ENCODE data around the gene CHCHD10. TPM values are rescaled to one million over a fixed set of nuclear protein-coding genes. Genes with fewer than 3 reads are reported as not detected.
A peak's percentile ranks its signal among the peaks of the same experiment; 100 is the strongest.

Gene CHCHD10
- total and polyA plus RNA-seq, 2 of the 13 experiments (the other 11 are each of a cell fraction or from before 2014, with no cell fraction given) = 37.0 to 62.8 TPM

DNA sequence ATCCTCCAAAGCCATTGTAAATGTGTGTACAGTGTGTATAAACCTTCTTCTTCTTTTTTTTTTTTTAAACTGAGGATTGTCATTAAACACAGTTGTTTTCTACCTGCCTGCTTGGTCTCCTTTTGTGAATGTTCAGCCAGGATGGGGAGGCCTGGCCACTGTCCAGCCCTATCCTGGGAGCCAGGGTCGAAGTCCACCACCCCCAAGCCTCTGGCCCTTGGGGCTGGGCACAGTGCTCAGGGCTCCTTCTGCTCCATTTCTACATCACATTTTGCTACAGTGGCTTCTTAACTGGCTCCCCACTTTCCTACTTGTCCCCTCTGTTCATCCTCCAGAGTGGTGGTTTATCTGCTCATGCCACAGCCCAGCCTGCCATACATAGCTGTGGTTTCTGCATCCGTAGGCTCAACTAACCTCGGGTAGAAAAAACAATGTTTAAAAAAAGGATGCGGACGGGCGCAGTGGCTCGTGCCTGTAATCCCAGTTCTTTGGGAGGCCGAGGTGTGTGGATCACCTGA lies 16.5 kb upstream of the CHCHD10 start (continued):
- 0 out of 2 replicates have a peak, but pooled peaks have one; percentile 33 for TF ChIP-seq NCOA2 (CRISPR knock-in tag; IDR thresholded peaks at IDR 0.05)
- TF ChIP-seq DMAP1 (CRISPR knock-in tag; IDR thresholded peaks at IDR 0.05) = 0 out of 2 replicates have a peak, but pooled peaks have one; percentile 52
- TF ChIP-seq ZSCAN30 (CRISPR knock-in tag; IDR thresholded peaks at IDR 0.05) = no peak
- no peak for TF ChIP-seq ZNF264 (CRISPR knock-in tag; IDR thresholded peaks at IDR 0.05)
- TF ChIP-seq ATF7-NPFF (CRISPR knock-in tag; IDR thresholded peaks at IDR 0.05; ENCODE audit: low read depth) = no peak
- no peak for TF ChIP-seq PHF5A (CRISPR knock-in tag; IDR thresholded peaks at IDR 0.05; ENCODE audit: low read depth, unreplicated experiment)
- TF ChIP-seq RXRB (CRISPR knock-in tag; IDR thresholded peaks at IDR 0.05; ENCODE audit: borderline replicate concordance) = peak; percentile 51; the same call in 1 of the 2 replicates
- TF ChIP-seq ELF3 (CRISPR knock-in tag; IDR thresholded peaks at IDR 0.05) = no peak
- TF ChIP-seq, protein P1, sequence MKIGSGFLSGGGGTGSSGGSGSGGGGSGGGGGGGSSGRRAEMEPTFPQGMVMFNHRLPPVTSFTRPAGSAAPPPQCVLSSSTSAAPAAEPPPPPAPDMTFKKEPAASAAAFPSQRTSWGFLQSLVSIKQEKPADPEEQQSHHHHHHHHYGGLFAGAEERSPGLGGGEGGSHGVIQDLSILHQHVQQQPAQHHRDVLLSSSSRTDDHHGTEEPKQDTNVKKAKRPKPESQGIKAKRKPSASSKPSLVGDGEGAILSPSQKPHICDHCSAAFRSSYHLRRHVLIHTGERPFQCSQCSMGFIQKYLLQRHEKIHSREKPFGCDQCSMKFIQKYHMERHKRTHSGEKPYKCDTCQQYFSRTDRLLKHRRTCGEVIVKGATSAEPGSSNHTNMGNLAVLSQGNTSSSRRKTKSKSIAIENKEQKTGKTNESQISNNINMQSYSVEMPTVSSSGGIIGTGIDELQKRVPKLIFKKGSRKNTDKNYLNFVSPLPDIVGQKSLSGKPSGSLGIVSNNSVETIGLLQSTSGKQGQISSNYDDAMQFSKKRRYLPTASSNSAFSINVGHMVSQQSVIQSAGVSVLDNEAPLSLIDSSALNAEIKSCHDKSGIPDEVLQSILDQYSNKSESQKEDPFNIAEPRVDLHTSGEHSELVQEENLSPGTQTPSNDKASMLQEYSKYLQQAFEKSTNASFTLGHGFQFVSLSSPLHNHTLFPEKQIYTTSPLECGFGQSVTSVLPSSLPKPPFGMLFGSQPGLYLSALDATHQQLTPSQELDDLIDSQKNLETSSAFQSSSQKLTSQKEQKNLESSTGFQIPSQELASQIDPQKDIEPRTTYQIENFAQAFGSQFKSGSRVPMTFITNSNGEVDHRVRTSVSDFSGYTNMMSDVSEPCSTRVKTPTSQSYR (CRISPR knock-in tag; IDR thresholded peaks at IDR 0.05; ENCODE audit: borderline replicate concordance) = peak; percentile 66; the same call in 1 of the 2 replicates
- no peak for TF ChIP-seq CENPX (CRISPR knock-in tag; IDR thresholded peaks at IDR 0.05)
- no peak for TF ChIP-seq KLF15 (CRISPR knock-in tag; IDR thresholded peaks at IDR 0.05; ENCODE audit: borderline replicate concordance)
- TF ChIP-seq, protein P2, sequence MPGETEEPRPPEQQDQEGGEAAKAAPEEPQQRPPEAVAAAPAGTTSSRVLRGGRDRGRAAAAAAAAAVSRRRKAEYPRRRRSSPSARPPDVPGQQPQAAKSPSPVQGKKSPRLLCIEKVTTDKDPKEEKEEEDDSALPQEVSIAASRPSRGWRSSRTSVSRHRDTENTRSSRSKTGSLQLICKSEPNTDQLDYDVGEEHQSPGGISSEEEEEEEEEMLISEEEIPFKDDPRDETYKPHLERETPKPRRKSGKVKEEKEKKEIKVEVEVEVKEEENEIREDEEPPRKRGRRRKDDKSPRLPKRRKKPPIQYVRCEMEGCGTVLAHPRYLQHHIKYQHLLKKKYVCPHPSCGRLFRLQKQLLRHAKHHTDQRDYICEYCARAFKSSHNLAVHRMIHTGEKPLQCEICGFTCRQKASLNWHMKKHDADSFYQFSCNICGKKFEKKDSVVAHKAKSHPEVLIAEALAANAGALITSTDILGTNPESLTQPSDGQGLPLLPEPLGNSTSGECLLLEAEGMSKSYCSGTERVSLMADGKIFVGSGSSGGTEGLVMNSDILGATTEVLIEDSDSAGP (CRISPR knock-in tag; IDR thresholded peaks at IDR 0.05; ENCODE audit: borderline replicate concordance) = peak; percentile 53
- TF ChIP-seq, protein P3, sequence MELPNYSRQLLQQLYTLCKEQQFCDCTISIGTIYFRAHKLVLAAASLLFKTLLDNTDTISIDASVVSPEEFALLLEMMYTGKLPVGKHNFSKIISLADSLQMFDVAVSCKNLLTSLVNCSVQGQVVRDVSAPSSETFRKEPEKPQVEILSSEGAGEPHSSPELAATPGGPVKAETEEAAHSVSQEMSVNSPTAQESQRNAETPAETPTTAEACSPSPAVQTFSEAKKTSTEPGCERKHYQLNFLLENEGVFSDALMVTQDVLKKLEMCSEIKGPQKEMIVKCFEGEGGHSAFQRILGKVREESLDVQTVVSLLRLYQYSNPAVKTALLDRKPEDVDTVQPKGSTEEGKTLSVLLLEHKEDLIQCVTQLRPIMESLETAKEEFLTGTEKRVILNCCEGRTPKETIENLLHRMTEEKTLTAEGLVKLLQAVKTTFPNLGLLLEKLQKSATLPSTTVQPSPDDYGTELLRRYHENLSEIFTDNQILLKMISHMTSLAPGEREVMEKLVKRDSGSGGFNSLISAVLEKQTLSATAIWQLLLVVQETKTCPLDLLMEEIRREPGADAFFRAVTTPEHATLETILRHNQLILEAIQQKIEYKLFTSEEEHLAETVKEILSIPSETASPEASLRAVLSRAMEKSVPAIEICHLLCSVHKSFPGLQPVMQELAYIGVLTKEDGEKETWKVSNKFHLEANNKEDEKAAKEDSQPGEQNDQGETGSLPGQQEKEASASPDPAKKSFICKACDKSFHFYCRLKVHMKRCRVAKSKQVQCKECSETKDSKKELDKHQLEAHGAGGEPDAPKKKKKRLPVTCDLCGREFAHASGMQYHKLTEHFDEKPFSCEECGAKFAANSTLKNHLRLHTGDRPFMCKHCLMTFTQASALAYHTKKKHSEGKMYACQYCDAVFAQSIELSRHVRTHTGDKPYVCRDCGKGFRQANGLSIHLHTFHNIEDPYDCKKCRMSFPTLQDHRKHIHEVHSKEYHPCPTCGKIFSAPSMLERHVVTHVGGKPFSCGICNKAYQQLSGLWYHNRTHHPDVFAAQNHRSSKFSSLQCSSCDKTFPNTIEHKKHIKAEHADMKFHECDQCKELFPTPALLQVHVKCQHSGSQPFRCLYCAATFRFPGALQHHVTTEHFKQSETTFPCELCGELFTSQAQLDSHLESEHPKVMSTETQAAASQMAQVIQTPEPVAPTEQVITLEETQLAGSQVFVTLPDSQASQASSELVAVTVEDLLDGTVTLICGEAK (IDR thresholded peaks at IDR 0.05) = no peak
- TF ChIP-seq, protein P3 (CRISPR knock-in tag; IDR thresholded peaks at IDR 0.05) = 0 out of 2 replicates have a peak, but pooled peaks have one; percentile 2
- no peak for TF ChIP-seq CC2D1A (CRISPR knock-in tag; IDR thresholded peaks at IDR 0.05)
- peak; percentile 61; the same call in 1 of the 2 replicates for TF ChIP-seq SAP130 (CRISPR knock-in tag; IDR thresholded peaks at IDR 0.05; ENCODE audit: low read depth)
- TF ChIP-seq MLLT10 (CRISPR knock-in tag; IDR thresholded peaks at IDR 0.05) = no peak
- TF ChIP-seq ZNF737 (CRISPR knock-in tag; IDR thresholded peaks at IDR 0.05; ENCODE audit: borderline replicate concordance) = no peak
